Sigmoid colon (tissue), 4 donors: Measurements from ENCODE around the gene NTF3.

Experiments used
- CTCF ChIP-seq, 4 experiments: fragments of 450-650 bp in 3 of 4; fragments of 200-600 bp in 1 of 4; IDR thresholded peaks; one replicate each; pipeline ENCODE4 v1.5.1; 2016 to 2019; ENCODE audit warnings: antibody characterized with exemption in 4 of 4, mild to moderate bottlenecking in 3 of 4, moderate library complexity in 2 of 4
- EP300 ChIP-seq, 4 donors: sonication (generic); formaldehyde crosslinking; IDR thresholded peaks; one replicate each; pipeline ENCODE4 v1.6.1; 2017; ENCODE audit warnings: antibody characterized with exemption in 4 of 4
- POLR2AphosphoS5 ChIP-seq, 4 donors: sonication (generic); formaldehyde crosslinking; IDR thresholded peaks; one replicate each; pipeline ENCODE4 v1.6.1; 2017; ENCODE audit warnings: antibody characterized with exemption in 4 of 4

DNA sequence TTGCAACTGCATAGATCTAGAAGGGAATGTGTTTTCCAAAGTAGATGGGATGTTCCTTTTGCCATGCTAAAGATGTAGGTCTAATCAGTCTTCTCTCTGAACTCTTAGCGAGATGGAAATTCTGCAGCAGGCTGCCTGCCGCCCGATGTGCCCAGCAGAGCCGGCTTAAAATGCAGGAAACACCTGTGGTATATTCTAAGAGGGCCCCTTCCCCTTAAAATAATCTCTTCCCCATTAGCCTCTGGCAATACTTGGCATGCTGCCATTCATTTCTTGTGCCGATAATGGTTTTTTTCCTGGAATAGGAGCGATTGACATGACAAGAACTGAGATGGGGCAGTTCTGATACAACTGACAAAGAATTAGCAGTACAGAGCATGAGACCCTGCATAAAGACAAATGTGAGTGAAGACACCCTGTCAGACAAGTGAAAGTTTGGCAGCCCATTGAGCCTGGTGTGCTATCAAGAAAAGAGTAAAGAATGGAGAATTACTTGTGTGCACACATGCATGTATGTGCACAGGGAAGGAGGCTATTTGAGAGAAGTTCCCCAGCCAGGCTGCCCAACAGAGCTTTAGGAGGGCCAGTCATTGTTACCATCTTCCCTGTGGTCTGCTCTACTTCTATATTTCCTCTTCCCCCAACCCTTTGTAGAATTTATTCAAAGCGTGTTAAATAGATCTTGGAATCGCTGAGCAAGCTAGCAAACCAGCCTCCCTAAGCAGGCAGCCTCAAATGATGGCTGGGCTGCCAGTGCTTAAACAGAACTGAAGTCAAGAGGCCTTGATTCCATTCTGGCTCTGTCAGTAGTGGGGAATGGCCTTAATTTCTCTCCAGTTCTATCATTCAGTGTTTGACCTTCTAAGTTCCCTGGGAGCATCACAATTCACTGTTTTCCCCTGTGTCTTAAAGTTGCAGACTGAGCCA lies 29.6 kb upstream of the NTF3 start:
- TF ChIP-seq POLR2AphosphoS5 (IDR thresholded peaks at IDR 0.05) (no peak), CTCF (IDR thresholded peaks at IDR 0.05) (no peak), EP300 (IDR thresholded peaks at IDR 0.05) (no peak)
